Liver (tissue), 9 donors: Measurements from ENCODE around the gene SASH3. TPM values are rescaled to one million over a fixed set of nuclear protein-coding genes. Genes with fewer than 3 reads are reported as not detected.

ENCODE experiments used
- DNase-seq: peaks from one replicate; pipeline ENCODE4 v3.0.0-alpha.2; 2017; ENCODE audit warnings: low spot score
- H3K27ac ChIP-seq, 2 donors: one replicate each; pipeline ENCODE4 v1.7.0; 2013; ENCODE audit warnings: inconsistent platforms in 2 of 2, low read length in 2 of 2, control low read depth in 1 of 2, low read depth in 1 of 2, mild to moderate bottlenecking in 1 of 2
- H3K27me3 ChIP-seq, 4 donors: one replicate each; pipeline versions ENCODE4 v1.6.1 to v1.7.0; 2013; ENCODE audit warnings: low read length in 3 of 4, inconsistent platforms in 1 of 4, mild to moderate bottlenecking in 1 of 4, moderate library complexity in 1 of 4; ENCODE audit not compliant: control insufficient read depth in 4 of 4, insufficient read depth in 4 of 4
- H3K36me3 ChIP-seq, 4 donors: one replicate each; pipeline versions ENCODE4 v1.6.1 to v1.7.0; 2013; ENCODE audit warnings: low read length in 3 of 4, mild to moderate bottlenecking in 3 of 4, low read depth in 1 of 4, moderate library complexity in 1 of 4; ENCODE audit not compliant: control insufficient read depth in 4 of 4, insufficient read depth in 3 of 4
- H3K4me1 ChIP-seq, 4 donors: one replicate each; pipeline versions ENCODE4 v1.6.1 to v1.7.0; 2013; ENCODE audit warnings: low read length in 3 of 4, mild to moderate bottlenecking in 3 of 4, moderate library complexity in 1 of 4; ENCODE audit not compliant: control insufficient read depth in 4 of 4, insufficient read depth in 4 of 4
- H3K4me3 ChIP-seq, 3 donors: one replicate each; pipeline versions ENCODE4 v1.6.1 to v1.7.0; 2013; ENCODE audit warnings: low read length in 3 of 3, control low read depth in 1 of 3, low read depth in 1 of 3, mild to moderate bottlenecking in 1 of 3
- H3K9ac ChIP-seq, 2 donors: one replicate each; pipeline ENCODE4 v1.7.0; 2013; ENCODE audit warnings: low read length in 2 of 2, mild to moderate bottlenecking in 2 of 2, moderate library complexity in 2 of 2, control low read depth in 1 of 2, low read depth in 1 of 2
- H3K9me3 ChIP-seq, 4 donors: one replicate each; pipeline versions ENCODE4 v1.6.1 to v1.7.0; 2013; ENCODE audit warnings: low read length in 3 of 4; ENCODE audit not compliant: control insufficient read depth in 4 of 4
- GABPA ChIP-seq, 2 donors: IDR thresholded peaks in 1 of 2; conservative IDR thresholded peaks in 1 of 2; 2 replicates each; pipeline ENCODE4 v1.6.1; 2016; ENCODE audit warnings: antibody characterized with exemption in 2 of 2, mild to moderate bottlenecking in 1 of 2, moderate library complexity in 1 of 2
- HNF4A ChIP-seq, 2 donors: conservative IDR thresholded peaks; 2 replicates each; pipeline ENCODE4 v1.6.1; 2016; ENCODE audit warnings: antibody characterized with exemption in 2 of 2, mild to moderate bottlenecking in 2 of 2
- NR2F2 ChIP-seq: IDR thresholded peaks from 2 replicates; pipeline ENCODE4 v1.6.1; 2016; ENCODE audit warnings: antibody characterized with exemption
- SP1 ChIP-seq: IDR thresholded peaks from 2 replicates; pipeline ENCODE4 v1.6.1; 2018; ENCODE audit warnings: antibody characterized with exemption, mild to moderate bottlenecking
- WGBS: extraction: QIAGEN DNeasy Blood & Tissue Kit; methylation state at CpG from one replicate; pipeline ENCODE4 v1.1.7; 2013; 5-methylcytosine and 5-hydroxymethylcytosine counted together
- polyA plus RNA-seq, 2 donors: library from polyadenylated mRNA; stranded (reverse) in 1 of 2; unstranded in 1 of 2; fragments of 200-250 nt in 1 of 2; fragments of >200 nt in 1 of 2; fragmentation: Nextera tagmentation in 1 of 2; extraction: Ambion mirVana in 1 of 2; gene quantifications; one replicate each; pipeline versions ENCODE4 v1.2.1 to v1.2.3, GENCODE V29; 2013 to 2015
- total RNA-seq, 2 donors: library from RNA; depleted of rRNA; stranded (reverse); fragments of >200 nt; gene quantifications; one replicate each; pipeline ENCODE4 v1.2.3, GENCODE V29; 2014
- TF ChIP-seq, protein P1 (sequence below): IDR thresholded peaks from 2 replicates; pipeline ENCODE4 v1.6.1; 2016; ENCODE audit warnings: antibody characterized with exemption
- TF ChIP-seq, protein P2 (sequence below): fragments of 150-350 bp; IDR thresholded peaks from 2 replicates; pipeline ENCODE4 v1.5.1; 2017; ENCODE audit warnings: improper control_type of control experiment, low read depth, low read length; ENCODE audit not compliant: missing input control
- donor health status: healthy.
- donor health status: healthy.
- donor health status: healthy.
- donor health status: healthy.
- donor health status: healthy.

Gene SASH3
- total and polyA plus RNA-seq, 4 donors: 1.8 to 9.5 (median 3.9) TPM

DNA sequence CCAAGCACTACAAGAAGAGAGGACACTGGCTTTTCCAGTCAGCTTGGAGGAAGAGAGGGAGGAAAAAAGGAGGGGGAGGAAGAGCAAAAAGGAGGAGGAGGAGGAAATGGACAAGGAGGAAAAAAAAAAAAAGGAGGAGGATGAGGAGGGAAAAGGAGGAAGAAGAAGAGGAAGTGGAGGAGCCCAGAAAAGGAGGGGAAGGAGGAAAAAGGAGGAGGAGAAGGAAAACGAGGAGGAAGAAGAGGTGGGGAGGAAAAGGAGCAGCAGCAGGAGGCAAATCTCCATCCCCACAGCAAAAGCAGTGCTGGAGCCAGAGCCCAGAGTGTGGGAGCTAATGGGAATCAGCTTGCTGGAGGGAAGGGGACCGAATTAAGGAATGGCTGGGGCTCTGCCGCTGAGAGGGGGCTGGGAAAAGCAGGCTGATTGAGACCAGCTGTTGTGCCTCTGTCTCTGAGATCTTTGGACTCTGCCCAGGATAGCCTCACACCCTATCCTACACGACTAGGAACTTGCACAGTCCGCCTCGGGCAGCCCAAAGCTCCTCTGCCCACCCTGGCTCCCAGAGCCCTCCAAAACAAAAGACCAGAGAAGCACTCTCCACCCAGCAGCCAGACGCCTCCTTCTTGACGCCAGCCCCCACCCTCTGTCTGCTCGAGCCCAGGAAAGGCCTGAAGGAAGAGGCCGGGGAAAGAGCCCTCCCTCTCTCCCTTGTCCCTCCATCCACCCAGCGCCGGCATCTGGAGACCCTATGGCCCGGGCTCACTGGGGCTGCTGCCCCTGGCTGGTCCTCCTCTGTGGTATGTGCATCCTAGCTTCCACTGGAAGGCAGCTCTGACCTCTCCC is 41.1 kb upstream of the SASH3 start, which contains the start of gene XPNPEP2:
Gene XPNPEP2 (plus strand): TSS at position 514 of the 843 bp plus-strand sequence. CDS start 235 bp downstream, at position 749.
- H3K9me3 ChIP-seq: no peaks in the 10 kb centered on the region
- peak within 1 kb of the TSS in 2 of 3 donors; percentile 0 to 20 for H3K4me3 ChIP-seq
- DNase-seq: no peak
- peak within 1 kb of the TSS in 1 of 2 donors; percentile 70 for H3K27ac ChIP-seq
- H3K36me3 ChIP-seq: no peaks in the 10 kb centered on the region
- peak; percentile 65 to 75 for TF ChIP-seq HNF4A (conservative IDR thresholded peaks at IDR 0.05)
- no peak for TF ChIP-seq GABPA (IDR thresholded peaks at IDR 0.05 in 1 of 2, conservative IDR thresholded peaks at IDR 0.05 in 1 of 2)
- TF ChIP-seq, protein P1, sequence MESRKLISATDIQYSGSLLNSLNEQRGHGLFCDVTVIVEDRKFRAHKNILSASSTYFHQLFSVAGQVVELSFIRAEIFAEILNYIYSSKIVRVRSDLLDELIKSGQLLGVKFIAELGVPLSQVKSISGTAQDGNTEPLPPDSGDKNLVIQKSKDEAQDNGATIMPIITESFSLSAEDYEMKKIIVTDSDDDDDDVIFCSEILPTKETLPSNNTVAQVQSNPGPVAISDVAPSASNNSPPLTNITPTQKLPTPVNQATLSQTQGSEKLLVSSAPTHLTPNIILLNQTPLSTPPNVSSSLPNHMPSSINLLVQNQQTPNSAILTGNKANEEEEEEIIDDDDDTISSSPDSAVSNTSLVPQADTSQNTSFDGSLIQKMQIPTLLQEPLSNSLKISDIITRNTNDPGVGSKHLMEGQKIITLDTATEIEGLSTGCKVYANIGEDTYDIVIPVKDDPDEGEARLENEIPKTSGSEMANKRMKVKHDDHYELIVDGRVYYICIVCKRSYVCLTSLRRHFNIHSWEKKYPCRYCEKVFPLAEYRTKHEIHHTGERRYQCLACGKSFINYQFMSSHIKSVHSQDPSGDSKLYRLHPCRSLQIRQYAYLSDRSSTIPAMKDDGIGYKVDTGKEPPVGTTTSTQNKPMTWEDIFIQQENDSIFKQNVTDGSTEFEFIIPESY: no peak
- TF ChIP-seq SP1: peak; percentile 14
- H3K4me1 ChIP-seq: peaks cover 3 to 39% (median 32%) of the 10 kb centered on the region in 4 donors
- no peak within 1 kb of the TSS for H3K9ac ChIP-seq
- WGBS: 32% methylated on average over 13 of the region's 13 CpGs
- H3K27me3 ChIP-seq: no peaks in the 10 kb centered on the region

DNA sequence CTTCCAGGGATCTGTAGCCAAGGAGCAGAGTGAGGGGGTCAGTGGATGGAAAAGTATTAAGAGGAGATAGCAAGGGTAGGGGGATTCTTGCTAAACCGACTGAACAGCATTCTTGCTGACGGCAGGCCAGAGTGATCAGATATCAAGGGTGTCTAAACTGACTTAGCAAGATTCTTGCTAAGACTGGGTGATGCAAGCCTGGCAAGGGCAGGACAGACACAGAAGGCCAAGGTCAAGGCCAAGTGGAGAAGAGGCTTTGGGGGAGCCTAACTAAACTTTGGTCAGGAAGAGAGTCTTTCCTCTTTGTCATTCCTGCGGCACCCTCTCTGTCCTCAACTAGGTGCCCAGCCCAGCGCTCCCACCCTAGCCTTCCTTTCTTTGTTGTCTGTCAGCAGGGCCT is 40.2 kb upstream of the SASH3 start:
- Histone ChIP-seq H3K27me3 (no peaks in the 10 kb centered on the region), H3K36me3 (no peaks in the 10 kb centered on the region), H3K9ac (no peak overlapping the region), H3K4me1 (peaks cover 3 to 39% (median 32%) of the 10 kb centered on the region in 4 donors), H3K27ac (no peak overlapping the region), H3K4me3 (no peak overlapping the region), H3K9me3 (no peaks in the 10 kb centered on the region)
- WGBS: 85% methylated on average over 4 of the region's 4 CpGs
- no peak for TF ChIP-seq NR2F2
- TF ChIP-seq, protein P1: no peak
- TF ChIP-seq, protein P2, sequence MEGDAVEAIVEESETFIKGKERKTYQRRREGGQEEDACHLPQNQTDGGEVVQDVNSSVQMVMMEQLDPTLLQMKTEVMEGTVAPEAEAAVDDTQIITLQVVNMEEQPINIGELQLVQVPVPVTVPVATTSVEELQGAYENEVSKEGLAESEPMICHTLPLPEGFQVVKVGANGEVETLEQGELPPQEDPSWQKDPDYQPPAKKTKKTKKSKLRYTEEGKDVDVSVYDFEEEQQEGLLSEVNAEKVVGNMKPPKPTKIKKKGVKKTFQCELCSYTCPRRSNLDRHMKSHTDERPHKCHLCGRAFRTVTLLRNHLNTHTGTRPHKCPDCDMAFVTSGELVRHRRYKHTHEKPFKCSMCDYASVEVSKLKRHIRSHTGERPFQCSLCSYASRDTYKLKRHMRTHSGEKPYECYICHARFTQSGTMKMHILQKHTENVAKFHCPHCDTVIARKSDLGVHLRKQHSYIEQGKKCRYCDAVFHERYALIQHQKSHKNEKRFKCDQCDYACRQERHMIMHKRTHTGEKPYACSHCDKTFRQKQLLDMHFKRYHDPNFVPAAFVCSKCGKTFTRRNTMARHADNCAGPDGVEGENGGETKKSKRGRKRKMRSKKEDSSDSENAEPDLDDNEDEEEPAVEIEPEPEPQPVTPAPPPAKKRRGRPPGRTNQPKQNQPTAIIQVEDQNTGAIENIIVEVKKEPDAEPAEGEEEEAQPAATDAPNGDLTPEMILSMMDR: no peak
- no peak for DNase-seq
